Neural cell (in vitro differentiated cells): ENCODE data around the gene BLMH. TPM values are rescaled to one million over a fixed set of nuclear protein-coding genes. Genes with fewer than 3 reads are reported as not detected.

Experiments used
- H2AFZ ChIP-seq: fragments of 200-600, 300-800 bp; sonication (generic), shearing (Covaris generic); 2 replicates; pipeline ENCODE4 v1.6.0; 2014; ENCODE audit warnings: low read depth, mild to moderate bottlenecking, antibody characterized with exemption, low read length, moderate library complexity
- H3F3A ChIP-seq: fragments of 200-600 bp; shearing (Covaris generic); 2 replicates; pipeline ENCODE4 v1.6.1; 2016; ENCODE audit warnings: mild to moderate bottlenecking, moderate library complexity, mixed read lengths, antibody characterized with exemption, low read length; ENCODE audit not compliant: insufficient read depth, poor library complexity, severe bottlenecking
- H3K27ac ChIP-seq: fragments of 200-600, 300-800 bp; sonication (generic), shearing (Covaris generic); 2 replicates; pipeline ENCODE4 v1.5.1; 2014; ENCODE audit warnings: mild to moderate bottlenecking, low read length, moderate library complexity
- H3K27me3 ChIP-seq: fragments of 300-800, 200-600 bp; sonication (generic), shearing (Covaris generic); 2 replicates; pipeline ENCODE4 v1.6.0; 2014; ENCODE audit warnings: mild to moderate bottlenecking, low read depth, low read length, moderate library complexity; ENCODE audit not compliant: insufficient read depth
- H3K36me3 ChIP-seq: fragments of 300-800, 200-600 bp; sonication (generic), shearing (Covaris generic); 2 replicates; pipeline ENCODE4 v1.5.1; 2014; ENCODE audit warnings: mild to moderate bottlenecking, antibody characterized with exemption, low read length, moderate library complexity; ENCODE audit not compliant: insufficient read depth
- H3K4me2 ChIP-seq: fragments of 300-800, 200-600 bp; sonication (generic), shearing (Covaris generic); 2 replicates; pipeline ENCODE4 v1.6.0; 2014; ENCODE audit warnings: mild to moderate bottlenecking, low read length
- H3K4me3 ChIP-seq: fragments of 300-800, 200-600 bp; sonication (generic), shearing (Covaris generic); 2 replicates; pipeline ENCODE4 v1.5.1; 2014; ENCODE audit warnings: mild to moderate bottlenecking, low read length, moderate library complexity
- H3K79me2 ChIP-seq: fragments of 200-600 bp; shearing (Covaris generic); replicated peaks from 2 replicates; pipeline ENCODE4 v1.6.0; 2014; ENCODE audit warnings: mild to moderate bottlenecking, low read length, moderate library complexity; ENCODE audit not compliant: insufficient read depth
- H3K9ac ChIP-seq: fragments of 300-800, 200-600 bp; sonication (generic), shearing (Covaris generic); 2 replicates; pipeline ENCODE4 v1.6.1; 2016; ENCODE audit warnings: mild to moderate bottlenecking, low read length, mixed read lengths
- H3K9me2 ChIP-seq: fragments of 200-600 bp; shearing (Covaris generic); 2 replicates; pipeline ENCODE4 v1.6.1; 2016; ENCODE audit warnings: mild to moderate bottlenecking, low read length, mixed read lengths; ENCODE audit not compliant: insufficient read depth
- H3K9me3 ChIP-seq: fragments of 200-600, 300-800 bp; sonication (generic), shearing (Covaris generic); 2 replicates; pipeline ENCODE4 v1.6.1; 2016; ENCODE audit warnings: mild to moderate bottlenecking, mixed run types, low read length, moderate library complexity, mixed read lengths
- H4K20me1 ChIP-seq: fragments of 200-600 bp; shearing (Covaris generic); 2 replicates; pipeline ENCODE4 v1.6.1; 2016; ENCODE audit warnings: mild to moderate bottlenecking, mixed run types; ENCODE audit not compliant: insufficient read depth
- CTCF ChIP-seq: fragments of 450-650 bp; IDR thresholded peaks from 2 replicates; pipeline ENCODE4 v1.5.1; 2014; ENCODE audit warnings: antibody characterized with exemption, mild to moderate bottlenecking, moderate library complexity; ENCODE audit not compliant: poor library complexity, severe bottlenecking
- EP300 ChIP-seq: fragments of 450-650 bp; conservative IDR thresholded peaks from 2 replicates; pipeline ENCODE4 v1.6.1; 2014; ENCODE audit warnings: antibody characterized with exemption, mild to moderate bottlenecking, moderate library complexity; ENCODE audit not compliant: poor library complexity, severe bottlenecking
- EZH2 ChIP-seq: fragments of 200-600, 300-800 bp; shearing (Covaris generic), sonication (generic); IDR thresholded peaks from 2 replicates; pipeline ENCODE4 v1.6.1; 2014; ENCODE audit warnings: antibody characterized with exemption, low read length, borderline replicate concordance, mild to moderate bottlenecking; ENCODE audit not compliant: insufficient read depth, poor library complexity, severe bottlenecking
- MXI1 ChIP-seq: fragments of 450-650 bp; conservative IDR thresholded peaks from 2 replicates; pipeline ENCODE4 v1.6.1; 2014; ENCODE audit warnings: antibody characterized with exemption, mild to moderate bottlenecking; ENCODE audit not compliant: poor library complexity, severe bottlenecking
- POLR2AphosphoS5 ChIP-seq: IDR thresholded peaks from 2 replicates; pipeline ENCODE4 v1.6.1; 2012
- RAD21 ChIP-seq: fragments of 450-650 bp; conservative IDR thresholded peaks from 2 replicates; pipeline ENCODE4 v1.6.1; 2014; ENCODE audit warnings: antibody characterized with exemption, mild to moderate bottlenecking, moderate library complexity
- SMC3 ChIP-seq: fragments of 450-650 bp; conservative IDR thresholded peaks from 2 replicates; pipeline ENCODE4 v1.6.1; 2014; ENCODE audit warnings: antibody characterized with exemption, mild to moderate bottlenecking, moderate library complexity; ENCODE audit not compliant: poor library complexity
- TAF1 ChIP-seq: IDR thresholded peaks from 2 replicates; pipeline ENCODE4 v1.6.1; 2012; ENCODE audit warnings: low read depth
- polyA plus RNA-seq: library from polyadenylated mRNA; depleted of rRNA; stranded (reverse); fragments of >200 nt; gene quantifications from 2 replicates; pipeline ENCODE4 v1.2.3, GENCODE V29; 2014
- TF ChIP-seq, protein P1 (sequence below): IDR thresholded peaks from 2 replicates; pipeline ENCODE4 v1.6.1; 2012; ENCODE audit warnings: borderline replicate concordance

BLMH gene
- polyA plus RNA-seq, 1 donor from 2014 or later: 44.3 TPM

DNA sequence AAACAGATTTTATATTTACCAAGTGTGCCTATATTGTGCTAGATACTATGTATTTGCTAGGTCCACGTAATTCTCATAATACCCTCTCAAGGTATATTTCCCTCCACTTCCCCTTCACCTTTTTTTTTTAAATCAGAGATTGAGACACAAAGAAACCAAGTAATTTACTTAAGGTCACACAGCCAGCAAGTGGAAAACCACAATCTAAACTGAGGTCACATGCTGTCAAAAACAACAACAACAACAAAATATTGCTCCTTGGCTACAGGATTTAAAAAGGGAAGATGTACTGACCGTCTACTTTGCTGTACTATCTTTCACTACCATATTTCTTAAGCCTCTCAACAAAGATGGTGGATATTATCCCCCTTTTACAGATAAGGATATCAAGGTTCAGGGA is 15.8 kb downstream of the BLMH start:
- TF ChIP-seq SMC3 (no peak), TAF1 (no peak), EZH2 (no peak), MXI1 (no peak), EP300 (no peak), POLR2AphosphoS5 (no peak), RAD21 (no peak), CTCF (no peak)
- TF ChIP-seq, protein P1, sequence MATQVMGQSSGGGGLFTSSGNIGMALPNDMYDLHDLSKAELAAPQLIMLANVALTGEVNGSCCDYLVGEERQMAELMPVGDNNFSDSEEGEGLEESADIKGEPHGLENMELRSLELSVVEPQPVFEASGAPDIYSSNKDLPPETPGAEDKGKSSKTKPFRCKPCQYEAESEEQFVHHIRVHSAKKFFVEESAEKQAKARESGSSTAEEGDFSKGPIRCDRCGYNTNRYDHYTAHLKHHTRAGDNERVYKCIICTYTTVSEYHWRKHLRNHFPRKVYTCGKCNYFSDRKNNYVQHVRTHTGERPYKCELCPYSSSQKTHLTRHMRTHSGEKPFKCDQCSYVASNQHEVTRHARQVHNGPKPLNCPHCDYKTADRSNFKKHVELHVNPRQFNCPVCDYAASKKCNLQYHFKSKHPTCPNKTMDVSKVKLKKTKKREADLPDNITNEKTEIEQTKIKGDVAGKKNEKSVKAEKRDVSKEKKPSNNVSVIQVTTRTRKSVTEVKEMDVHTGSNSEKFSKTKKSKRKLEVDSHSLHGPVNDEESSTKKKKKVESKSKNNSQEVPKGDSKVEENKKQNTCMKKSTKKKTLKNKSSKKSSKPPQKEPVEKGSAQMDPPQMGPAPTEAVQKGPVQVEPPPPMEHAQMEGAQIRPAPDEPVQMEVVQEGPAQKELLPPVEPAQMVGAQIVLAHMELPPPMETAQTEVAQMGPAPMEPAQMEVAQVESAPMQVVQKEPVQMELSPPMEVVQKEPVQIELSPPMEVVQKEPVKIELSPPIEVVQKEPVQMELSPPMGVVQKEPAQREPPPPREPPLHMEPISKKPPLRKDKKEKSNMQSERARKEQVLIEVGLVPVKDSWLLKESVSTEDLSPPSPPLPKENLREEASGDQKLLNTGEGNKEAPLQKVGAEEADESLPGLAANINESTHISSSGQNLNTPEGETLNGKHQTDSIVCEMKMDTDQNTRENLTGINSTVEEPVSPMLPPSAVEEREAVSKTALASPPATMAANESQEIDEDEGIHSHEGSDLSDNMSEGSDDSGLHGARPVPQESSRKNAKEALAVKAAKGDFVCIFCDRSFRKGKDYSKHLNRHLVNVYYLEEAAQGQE: no peak
- Histone ChIP-seq H4K20me1 (no peaks in the 10 kb centered on the region), H3K36me3 (no peaks in the 10 kb centered on the region), H2AFZ (no peak overlapping the region), H3K27me3 (no peaks in the 10 kb centered on the region), H3K27ac (no peak overlapping the region), H3K9ac (no peak overlapping the region), H3K79me2 (no peaks in the 10 kb centered on the region), H3K4me2 (no peak overlapping the region), H3K9me2 (no peaks in the 10 kb centered on the region), H3K4me3 (no peak overlapping the region), H3K9me3 (no peaks in the 10 kb centered on the region), H3F3A (no peaks in the 10 kb centered on the region)

DNA sequence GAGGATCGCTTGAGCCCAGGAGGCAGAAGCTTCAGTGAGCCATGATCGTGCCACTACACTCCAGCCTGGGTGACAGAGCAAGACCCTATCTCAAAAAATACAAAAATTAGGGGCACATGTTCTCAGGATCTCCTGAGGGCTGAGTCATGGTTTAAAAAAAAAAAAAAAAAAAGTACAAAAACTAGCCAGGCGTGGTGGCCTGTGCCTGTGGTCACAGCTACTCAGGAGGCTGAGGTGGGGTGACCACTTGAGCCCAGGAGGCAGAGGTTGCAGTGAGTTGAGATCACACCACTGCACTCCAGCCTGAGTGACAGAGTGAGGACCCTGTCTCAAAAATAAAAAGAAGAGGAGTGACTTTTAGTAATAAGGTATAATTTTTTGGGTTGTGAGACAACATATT is 16.9 kb downstream of the BLMH start:
- Histone ChIP-seq H3K9ac (no peak overlapping the region), H3K79me2 (no peaks in the 10 kb centered on the region), H3K4me2 (no peak overlapping the region), H2AFZ (no peak overlapping the region), H4K20me1 (no peaks in the 10 kb centered on the region), H3K9me2 (no peaks in the 10 kb centered on the region), H3K36me3 (no peaks in the 10 kb centered on the region), H3K9me3 (no peaks in the 10 kb centered on the region), H3K27me3 (no peaks in the 10 kb centered on the region), H3K27ac (no peak overlapping the region), H3F3A (no peaks in the 10 kb centered on the region), H3K4me3 (no peak overlapping the region)
- no peak for TF ChIP-seq RAD21
- TF ChIP-seq CTCF: no peak
- no peak for TF ChIP-seq MXI1
- TF ChIP-seq, protein P1: no peak
- TF ChIP-seq TAF1: no peak
- no peak for TF ChIP-seq SMC3
- no peak for TF ChIP-seq POLR2AphosphoS5
- no peak for TF ChIP-seq EZH2
- TF ChIP-seq EP300: no peak
